Heart left ventricle (tissue), 13 donors: ENCODE measurements around the gene THAP11.

ENCODE experiments used
- POLR2A ChIP-seq, 2 donors: fragments of 450-650 bp; IDR thresholded peaks; one replicate each; pipeline ENCODE4 v1.6.1; 2017; ENCODE audit warnings: antibody characterized with exemption in 2 of 2, mild to moderate bottlenecking in 2 of 2, moderate library complexity in 2 of 2
- TF ChIP-seq, protein P1 (sequence below), 12 donors: fragments of 200-600 bp; sonication (generic) in 4 of 12; IDR thresholded peaks; one replicate each; pipeline versions ENCODE4 v1.5.0 to v1.8.0; 2018 to 2022; ENCODE audit warnings: antibody characterized with exemption in 12 of 12, mild to moderate bottlenecking in 5 of 12
- donor health status: ischemic (EF 13 %, LVEDD 7.1; RV severe dilation, severe dysfunction).
- donor health status: DM: no; HTN: yes; CAD: no.
- donor health status: DM: no; HTN: no; CAD: no.
- donor health status: ischemic (EF 25% LVEDD 6.9; RV normal size, moderate dysfunction).
- donor health status: ischemic (EF 25% LVEDD 5.7; RV mildly dilated, moderate dysfunction).
- donor health status: ischemic (EF 35%, LVEDD 5.7; RV mildly dilated, moderate dysfunction).
- donor health status: nonischemic (EF 11% LVEDD 7.7; RV severe dilation, severe dysfunction).
- donor health status: DM: yes; HTN: yes; CAD: no.
- donor health status: PGD.
- donor health status: ischemic (EF 29% LVEDD 5.4; RV normal size, mild dysfunction).
- donor health status: nonischemic (EF 23%, LVEDD 6.1; RV moderate dilation, normal function).

DNA sequence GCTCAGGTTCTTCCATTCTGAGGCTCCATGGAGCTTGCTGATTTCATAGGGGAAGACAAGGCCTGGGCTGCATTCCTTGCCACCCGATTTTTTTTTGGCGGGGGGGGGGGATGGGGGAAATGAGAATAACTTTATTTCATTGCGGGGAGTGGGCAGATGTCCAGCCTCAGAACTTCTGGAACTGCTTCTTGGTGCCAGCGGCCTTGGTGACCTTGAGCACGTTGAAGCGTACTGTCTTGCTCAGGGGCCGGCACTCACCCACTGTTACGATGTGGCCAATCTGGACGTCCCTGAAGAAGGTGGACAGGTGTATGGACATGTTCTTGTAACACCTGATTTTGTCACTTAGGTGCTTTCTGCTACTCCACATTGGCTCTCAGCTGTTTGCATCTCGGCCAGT lies 13.7 kb downstream of the THAP11 start:
- TF ChIP-seq, protein P1, sequence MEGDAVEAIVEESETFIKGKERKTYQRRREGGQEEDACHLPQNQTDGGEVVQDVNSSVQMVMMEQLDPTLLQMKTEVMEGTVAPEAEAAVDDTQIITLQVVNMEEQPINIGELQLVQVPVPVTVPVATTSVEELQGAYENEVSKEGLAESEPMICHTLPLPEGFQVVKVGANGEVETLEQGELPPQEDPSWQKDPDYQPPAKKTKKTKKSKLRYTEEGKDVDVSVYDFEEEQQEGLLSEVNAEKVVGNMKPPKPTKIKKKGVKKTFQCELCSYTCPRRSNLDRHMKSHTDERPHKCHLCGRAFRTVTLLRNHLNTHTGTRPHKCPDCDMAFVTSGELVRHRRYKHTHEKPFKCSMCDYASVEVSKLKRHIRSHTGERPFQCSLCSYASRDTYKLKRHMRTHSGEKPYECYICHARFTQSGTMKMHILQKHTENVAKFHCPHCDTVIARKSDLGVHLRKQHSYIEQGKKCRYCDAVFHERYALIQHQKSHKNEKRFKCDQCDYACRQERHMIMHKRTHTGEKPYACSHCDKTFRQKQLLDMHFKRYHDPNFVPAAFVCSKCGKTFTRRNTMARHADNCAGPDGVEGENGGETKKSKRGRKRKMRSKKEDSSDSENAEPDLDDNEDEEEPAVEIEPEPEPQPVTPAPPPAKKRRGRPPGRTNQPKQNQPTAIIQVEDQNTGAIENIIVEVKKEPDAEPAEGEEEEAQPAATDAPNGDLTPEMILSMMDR (IDR thresholded peaks at IDR 0.05): no peak
- no peak for TF ChIP-seq POLR2A (IDR thresholded peaks at IDR 0.05)
